GM19025 (cell line): ENCODE measurements around the gene TANGO6.

Experiments used
- ATAC-seq: cut with Tn5 transposase; IDR thresholded peaks from one replicate; pipeline ENCODE4 v1.9.1; 2021; ENCODE audit warnings: mild to moderate bottlenecking, low read depth, moderate library complexity; ENCODE audit not compliant: unreplicated experiment

Gene TANGO6

DNA sequence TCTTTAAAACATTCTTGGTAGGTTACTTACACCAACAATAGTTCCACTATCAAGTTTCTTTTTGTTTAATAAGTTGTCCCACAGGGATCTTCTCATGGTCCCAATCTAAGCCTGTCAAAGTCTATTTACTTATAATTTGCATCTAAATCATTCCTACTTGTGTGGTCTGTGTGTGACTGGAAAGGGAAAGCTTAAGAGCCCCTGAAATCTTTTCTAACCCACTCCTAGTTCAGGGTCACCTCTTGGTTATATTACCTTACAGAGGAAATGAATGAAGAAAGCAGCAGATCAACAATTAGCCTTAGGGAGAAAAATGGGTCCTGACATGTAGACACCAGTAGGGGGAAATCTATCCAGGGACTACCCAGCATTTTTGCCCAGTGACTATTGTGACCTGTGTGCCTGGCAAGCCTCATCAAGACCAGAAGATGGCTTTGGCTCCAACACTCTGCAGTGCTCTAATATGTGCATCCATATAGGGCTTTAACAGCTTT lies 151.7 kb downstream of the TANGO6 start:
- ATAC-seq, result no peak

DNA sequence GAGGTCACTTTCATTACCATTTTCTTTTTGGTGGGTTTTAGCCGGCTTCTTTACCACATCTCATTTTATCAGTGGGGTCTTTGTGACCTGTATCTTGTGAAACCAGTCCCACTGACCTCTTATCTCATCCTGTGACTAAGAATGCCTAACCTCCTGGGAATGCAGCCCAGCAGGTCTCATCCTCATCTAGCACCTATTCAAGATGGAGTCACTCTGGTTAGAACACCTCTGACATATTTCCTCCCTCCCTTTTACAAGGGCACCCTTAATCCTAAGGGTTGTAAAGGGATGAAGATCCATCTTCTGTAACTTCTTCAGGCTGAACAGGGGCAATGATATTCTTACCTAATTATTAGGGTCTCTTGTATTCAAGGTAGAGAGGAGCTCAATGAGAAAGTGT lies 154.2 kb downstream of the TANGO6 start:
- no peak for ATAC-seq

DNA sequence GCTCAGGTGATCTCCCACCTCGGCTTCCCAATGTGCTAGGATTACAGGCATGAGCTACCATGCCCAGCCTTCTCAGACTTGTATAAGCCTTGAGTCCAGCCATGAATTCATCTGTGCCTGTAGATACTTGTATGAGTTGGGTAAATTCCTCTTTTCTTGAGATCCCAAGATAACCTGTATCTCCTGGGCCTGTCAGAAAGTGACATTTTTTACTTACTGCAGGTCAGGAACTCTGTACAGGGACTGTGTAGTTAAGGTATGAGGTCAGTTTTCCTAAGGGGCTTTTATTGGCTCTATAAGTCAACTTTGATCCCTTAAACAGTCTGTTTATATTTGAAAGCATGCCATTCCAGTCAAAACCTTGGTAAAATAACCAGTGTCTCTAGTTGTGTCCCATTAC lies 155.8 kb downstream of the TANGO6 start:
- no peak for ATAC-seq

DNA sequence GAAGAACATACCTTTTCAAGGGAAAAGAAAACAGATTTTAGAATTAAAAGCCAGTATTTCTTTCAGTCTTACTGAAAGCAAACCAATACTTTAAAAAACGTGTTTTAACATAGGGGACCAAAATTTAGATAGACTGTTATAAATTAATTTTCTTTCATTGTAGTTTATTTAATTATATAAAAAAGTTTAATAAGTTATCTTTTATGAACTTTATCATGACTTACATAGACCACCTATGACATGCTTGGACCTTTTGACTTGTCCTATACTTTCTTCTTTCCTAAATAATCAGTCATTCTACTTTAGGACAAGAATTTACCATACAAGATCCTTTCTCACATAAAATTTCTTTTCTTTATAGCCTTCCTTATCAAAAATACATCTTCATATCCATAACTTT lies 160.2 kb downstream of the TANGO6 start:
- ATAC-seq, result no peak

DNA sequence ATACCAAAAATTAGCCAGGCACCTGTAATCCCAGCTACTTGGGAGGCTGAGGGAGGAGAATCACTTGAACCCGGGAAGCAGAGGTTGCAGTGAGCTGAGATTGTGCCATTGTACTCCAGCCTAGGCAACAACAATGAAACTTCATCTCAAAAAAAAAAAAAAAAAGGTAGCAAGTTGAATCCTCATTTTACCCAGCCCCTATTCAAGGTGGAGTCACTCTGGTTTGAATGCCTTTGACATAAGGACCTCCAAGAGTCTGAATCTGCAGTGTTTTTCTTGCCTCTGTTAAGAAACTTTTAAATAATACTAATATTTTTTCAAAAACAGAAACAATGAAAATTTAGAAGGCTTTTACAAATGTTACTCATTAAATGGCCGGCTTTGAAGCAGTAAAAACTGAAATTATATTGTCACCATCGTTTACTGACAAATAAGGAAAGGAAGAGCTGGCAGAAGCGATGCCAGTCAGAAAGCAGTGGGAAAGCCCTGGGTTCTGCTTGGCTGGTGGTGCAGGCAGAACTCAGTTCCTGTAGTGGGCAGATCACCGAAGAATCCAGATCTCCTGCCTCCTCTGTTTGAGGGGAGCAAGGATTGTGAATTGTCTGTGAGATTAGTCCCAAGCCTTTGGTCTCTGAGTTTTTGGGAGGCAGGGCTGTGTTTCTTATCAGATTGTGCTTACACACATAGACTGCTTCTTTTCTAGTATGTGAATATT lies 162.5 kb downstream of the TANGO6 start:
- ATAC-seq, result no peak

DNA sequence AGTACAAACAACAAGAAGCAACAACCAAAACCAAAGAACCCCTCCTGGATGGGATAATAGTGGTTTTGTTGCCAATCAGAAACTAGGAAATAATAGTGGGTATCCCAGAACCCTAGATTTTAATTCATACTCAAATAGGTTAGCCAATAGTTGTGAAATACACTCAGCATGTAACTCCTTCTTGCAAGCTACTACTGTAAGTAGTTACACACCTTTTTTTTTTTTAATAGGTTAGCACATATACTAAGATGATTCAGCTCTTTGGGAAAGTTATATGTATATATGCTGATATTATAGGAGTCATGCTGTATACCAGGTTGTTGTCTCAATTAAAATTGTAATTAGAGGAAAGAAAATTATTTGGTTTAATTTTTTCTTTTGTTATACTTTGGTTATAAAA lies 169.6 kb downstream of the TANGO6 start:
- ATAC-seq, result no peak

DNA sequence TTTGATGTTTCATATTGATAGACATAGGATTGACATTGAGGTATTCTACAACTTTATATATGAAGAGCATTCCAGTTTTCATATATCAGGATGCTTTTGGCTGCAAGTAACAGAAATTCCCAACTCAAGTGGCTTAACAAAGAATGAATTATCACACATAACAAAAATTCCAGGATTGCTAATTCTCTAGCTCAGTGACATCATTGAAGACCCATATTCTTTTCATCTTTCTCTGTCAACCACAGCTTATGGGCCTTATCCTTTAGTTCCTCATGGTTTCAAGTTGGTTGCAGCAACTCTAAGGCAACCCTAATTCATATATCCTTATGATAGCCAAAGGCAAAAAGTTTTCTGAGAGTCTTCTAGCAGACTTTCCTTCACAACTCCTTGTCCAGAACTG lies 170.7 kb downstream of the TANGO6 start:
- no peak for ATAC-seq

DNA sequence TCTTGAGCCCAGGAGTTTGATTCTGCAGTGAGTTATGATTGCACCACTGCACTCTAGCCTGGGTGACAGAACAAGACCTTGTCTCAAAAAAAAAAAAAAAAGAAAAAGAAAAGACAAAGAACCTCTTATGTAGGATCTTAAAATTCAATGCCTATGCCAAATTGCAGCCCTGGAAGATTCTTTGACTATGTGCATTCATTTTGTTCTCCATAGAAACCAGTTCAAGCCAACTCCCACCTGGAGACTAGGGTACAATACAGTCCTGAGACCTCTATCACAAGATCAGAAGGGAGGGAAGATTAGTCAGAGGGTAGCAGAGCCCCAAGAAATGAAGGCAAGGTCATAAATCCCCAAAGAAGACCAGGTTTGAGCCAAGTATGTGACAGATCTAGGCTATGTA lies 171.5 kb downstream of the TANGO6 start:
- no peak for ATAC-seq

DNA sequence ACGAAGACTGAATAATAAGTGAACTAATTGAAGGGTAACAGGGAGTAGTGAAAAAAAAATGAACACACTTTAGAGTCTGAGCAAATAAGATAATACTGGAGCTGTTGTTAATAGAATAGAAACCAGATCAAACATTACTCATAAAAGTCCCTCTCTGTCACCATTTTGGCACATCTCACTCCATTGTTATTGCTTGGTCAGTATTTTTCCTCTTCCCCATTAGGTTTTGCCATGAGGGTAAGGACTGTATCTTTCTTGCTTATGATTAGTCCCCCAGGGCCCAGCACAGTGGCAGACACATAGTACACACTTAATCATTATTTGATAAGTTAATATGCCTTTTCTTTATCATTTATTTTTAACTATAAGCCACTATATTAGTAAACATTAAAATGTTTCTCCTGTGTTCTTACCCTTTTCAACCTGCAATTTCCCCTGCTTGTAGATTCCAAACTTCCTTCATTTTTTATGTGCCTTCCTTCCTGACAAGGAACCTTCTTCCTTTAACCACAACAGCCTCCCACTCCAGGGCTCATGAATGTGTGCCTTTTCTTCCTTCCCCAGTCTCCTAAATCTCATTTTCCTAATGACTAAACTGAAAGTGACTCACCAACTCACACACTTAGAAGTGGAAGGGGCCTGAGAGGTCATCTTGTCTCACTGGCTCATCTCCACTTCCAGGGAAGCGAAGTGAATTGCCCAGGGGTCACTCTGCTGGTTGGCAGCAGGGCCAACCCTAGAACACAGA lies 173.9 kb downstream of the TANGO6 start:
- ATAC-seq, result no peak

DNA sequence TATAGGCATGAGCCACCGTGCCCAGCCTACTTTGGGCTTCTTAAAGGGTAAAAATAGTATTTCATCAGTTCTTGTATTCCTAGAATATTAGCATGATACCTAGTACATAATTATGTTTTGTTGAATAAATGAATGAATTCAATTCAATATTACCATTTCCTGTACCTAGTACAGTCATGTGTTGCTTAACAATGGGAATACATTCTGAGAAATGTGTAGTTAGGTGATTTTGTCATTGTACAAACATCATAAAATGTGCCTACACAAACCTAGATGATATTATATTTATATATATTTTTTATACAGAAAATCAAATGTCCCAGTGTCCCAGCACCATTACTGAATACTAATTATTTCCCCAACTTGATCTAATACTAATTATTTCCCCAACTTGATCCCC lies 176.5 kb downstream of the TANGO6 start:
- no peak for ATAC-seq

DNA sequence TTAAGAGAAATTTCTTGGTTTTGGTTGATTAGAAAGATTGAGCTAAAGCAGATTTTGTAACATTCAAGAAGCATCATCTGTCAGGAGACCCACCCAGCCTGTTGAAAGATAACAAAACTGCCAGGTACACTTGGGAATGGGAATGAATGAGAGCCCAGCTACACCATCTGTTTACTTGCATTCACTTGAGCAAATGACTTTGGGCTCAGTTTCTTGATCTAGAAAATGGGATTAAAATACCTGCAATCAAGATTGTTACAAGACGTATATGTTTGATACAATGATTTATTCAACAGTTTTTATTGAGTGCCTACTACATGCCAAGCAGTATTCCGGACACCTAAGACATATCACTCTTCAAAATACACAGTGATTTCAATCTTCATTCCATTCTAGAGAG lies 185.8 kb downstream of the TANGO6 start:
- ATAC-seq, result no peak

DNA sequence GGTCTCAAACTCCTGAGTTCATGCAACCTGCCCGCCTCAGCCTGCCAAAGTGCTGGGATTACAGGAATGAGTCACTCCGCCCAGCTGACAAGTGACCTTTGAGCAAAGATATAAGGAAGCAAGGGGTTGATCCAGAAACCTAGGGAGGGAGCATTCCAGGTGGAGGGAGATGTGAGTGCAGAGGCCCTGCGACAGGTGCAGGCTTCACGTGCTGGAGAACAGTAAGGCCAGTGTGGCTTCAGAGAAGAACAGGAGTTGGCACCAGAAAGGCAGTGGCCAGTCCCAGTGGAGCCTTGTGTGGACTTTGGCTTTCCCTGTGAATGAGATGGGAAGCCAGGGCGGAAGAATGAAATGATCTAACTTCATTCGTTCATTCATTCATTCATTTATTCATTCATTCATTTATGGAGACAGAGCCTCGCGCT lies 188.6 kb downstream of the TANGO6 start:
- no peak for ATAC-seq

DNA sequence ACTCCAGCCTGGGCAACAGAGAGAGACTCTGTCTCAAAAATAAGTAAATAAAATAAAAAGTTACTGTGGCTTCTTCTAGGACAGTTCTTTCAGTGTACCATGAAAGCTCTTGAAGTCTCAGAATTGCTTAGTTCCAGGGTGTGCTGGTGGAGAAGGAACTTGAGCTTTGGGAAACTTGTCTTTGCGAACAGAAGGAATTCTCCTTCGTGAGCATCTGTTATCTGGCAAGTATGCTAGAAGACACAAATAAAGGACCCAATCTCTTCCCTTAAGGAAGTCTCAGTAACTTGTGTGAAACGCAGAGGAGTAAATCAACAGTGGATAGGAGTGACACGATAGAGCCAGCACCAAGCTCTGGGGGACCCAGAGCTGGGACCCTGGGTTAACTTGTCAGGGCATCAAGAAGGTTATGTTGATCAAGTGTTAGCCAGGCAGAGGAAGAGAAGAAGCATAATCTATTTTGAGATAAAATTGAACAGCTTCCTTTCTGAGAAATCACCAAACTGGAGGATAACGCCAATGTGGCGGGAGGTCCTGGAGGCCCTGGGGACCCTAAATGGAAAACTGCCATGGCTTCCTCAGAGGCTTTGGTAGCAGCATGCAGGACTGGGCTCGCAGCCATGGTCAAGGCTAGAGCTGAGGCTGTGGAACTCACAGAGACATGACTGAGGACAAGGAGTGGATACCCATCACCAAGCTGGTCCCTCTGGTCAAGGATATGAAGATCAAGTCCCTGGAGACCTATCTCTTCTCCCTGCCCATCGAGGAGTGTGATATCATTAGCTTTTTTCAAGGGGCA lies 190.0 kb downstream of the TANGO6 start:
- no peak for ATAC-seq

DNA sequence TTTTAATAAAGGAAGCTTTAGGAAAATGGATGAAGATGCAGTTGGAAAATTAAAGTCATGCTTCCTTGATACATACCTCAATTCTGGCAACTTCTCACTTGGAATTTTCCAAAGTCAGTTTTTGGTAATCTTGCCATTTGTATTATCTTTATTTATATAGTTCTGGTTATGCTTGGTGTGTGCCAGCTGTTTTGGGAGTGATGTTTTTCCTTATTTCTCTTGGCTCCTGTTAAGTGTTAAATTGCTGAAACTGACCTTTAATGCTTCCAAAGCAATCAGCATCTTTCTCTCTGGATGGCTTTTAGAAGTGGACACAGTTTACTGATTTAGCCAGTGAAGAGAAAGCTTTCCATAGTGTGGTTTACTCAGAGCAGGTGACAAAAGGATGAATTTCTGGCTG lies 192.0 kb downstream of the TANGO6 start:
- no peak for ATAC-seq

DNA sequence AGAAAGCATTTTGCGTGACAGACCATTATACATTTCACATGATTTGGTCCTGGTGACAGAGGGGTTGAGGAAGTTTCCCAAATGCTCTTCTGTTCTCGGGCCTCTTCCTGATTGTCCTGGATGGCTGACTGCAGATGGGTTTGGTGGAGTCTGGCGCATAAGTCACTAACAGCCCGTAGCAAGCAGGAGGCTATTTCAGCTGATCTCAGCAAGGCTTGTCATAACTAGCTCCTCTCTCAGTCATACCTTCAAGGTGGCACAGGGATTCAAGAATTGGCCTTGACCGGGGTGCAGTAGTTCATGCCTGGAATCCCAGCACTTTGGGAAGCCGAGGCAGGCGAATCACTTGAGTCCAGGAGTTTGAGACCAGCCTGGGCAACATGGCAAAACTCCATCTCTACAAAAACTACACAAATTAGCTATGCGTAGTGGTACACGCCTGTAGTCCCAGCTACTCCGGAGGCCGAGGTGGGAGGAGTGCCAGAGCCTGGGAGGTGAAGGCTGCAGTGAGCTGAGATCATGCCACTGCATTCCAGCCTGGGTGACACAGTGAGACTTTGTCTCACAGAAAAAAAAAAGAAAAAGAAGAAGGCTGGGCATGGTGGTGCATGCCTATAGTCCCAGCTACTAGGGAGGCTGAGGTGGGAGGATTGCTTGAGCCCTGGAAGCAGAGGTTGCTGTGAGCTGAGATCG lies 193.2 kb downstream of the TANGO6 start:
- no peak for ATAC-seq

DNA sequence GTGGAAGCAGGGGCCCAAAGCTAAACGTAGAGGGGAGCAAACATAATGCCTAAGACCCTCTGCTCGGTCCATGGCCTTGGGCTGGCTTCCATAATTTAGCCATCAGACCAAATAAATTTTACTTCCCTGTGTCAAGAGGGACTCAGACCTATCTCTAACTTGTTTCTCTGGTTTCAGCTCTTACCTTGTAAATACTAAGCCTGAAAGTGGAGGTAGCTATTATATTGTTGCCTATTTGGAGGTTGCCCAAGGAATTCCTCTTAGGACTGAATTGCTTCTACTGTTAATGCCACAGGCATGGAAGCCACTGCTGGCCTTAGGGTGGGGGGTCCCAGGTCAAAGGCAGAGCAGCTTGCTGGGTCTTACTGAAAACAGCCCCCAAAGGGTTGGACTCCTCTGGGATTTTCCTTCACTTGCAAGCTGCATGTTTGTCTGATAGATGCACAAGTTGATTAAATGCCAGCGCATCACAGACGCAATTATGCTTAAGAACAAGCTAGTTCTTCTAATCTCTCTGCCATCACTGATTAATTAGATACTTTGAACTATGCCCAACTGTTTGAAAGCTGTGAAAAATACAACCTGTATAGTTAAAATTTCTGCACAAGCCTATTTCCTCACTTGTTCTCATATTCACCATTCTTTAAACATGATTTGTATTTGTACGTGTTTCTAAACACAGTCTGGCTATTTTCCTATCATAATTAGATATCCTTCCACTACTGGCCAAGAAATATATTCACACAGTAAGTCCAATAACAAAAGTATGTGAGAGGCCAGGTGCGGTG lies 194.2 kb downstream of the TANGO6 start:
- no peak for ATAC-seq

DNA sequence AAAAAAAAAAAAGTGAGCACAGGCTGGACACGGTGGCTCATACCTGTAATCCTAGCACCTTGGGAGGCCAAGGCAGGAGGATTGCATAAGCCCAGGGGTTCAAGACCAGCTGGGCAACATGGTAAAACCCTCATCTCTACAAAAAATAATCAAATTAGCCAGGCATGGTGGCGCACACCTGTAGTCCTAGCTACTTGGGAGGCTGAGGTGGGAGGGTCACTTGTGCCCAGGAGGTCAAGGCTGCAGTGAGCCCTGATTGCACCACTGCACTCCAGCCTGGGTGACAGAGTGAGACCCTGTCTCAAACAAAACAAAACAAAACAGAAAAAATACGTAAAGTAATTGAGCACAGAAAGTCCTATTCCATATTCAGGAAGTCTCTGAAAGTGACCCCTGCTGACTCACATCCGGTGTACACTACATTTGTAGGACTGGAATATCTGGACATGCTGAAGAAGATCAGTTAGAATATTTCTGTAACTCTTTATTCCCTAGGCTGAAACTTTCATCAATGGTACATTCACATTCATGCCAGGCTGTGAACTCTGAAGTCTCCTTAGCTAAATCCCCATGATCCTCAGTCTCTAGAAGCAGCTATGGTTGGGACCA lies 196.1 kb downstream of the TANGO6 start:
- ATAC-seq, result no peak

DNA sequence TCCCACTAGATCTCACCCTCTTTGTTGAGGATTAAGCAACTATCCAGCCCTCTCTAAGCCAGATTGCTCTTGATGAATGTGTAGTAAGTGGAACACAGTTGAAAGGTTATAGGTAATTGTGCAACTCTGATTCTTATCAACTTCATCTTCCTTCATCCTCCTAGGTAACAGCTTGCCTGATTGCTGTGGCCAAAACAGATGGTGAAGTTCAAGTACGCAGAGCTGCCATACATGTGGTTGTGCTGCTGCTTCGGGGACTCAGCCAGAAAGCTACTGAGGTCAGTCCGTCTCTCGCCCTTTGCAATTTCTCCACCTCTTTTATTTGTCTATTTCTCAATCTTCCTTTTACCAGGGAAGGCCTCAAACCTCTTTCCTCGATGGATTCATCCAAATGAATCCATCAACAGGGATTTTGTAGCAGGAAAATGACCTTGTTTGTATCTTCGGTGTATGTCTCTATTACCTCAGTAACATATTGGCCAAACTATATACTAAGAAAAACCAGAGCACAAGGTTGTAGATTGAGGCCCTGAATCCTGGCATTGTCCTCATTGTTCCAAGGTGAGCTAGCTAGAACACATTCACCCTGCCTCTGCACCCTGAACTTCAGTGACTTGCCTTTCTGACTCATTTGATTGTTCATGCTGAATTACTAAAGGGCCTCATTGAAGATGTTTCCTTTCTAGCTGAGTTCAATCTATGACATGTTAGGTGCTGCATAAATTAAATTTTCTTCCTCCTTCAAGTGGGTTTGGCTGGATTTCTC lies 197.0 kb downstream of the TANGO6 start:
- no peak for ATAC-seq
